Measurements from ENCODE around the gene IVL.

The IVL gene

DNA sequence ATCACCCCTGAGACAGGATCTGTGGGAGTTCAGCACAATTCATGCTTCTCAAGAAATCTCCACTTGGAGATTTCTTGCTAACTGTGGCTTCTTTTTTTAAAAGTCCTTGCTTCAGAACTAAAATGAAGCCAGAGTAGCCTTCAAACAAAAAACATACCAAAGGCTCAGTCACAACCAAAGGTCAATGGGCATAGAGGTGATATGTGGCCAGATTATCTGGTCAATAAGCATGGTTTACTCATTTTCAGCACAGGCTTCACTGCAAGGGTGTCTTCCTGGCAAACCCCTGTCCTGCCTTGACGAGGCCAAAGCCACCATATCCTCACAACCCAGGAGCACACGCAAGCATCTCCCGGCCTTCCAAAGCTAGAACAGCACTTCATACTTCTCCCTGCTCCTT is 50.9 kb downstream of the IVL start:
- no peak for DNase-seq
- peaks cover 2% of the 10 kb centered on the region for H3K27me3 Mint-ChIP-seq (ENCODE audit: low read depth, poor library complexity)

DNA sequence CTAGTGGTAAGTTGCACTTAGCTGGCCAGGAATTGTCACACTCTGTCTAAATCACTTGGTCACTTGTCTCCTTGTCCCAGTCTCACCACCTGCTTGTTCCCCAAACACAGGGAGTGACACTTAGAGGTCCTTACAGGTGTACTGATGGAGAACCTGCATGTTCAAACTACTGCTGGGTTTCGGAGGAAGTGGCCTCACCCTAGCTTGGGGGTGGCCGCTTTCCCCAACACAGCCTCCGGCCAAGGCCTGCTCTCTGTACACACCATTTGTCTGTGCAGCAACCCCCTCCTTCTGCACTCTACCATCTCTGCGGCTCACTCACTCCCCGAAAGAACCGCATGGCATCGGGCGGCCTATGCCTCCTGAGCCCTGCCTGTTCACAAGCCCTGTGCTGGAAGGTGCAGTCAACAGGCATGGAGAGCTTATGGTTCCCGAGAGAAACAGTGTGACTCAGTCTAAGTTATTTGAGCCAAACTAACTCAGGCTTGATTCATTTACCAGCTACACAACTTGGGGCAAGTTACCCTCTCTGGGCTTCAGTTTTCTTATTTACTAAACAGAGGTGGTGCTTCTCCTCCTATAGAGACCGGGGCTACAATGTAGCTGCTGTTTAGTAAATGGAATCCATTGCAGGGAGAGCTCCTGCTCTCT is 51.6 kb downstream of the IVL start:
- Mint-ChIP-seq H3K27me3 (ENCODE audit: low read depth, poor library complexity) (no peaks in the 10 kb centered on the region), H3K9me3 (peaks cover 27% of the 10 kb centered on the region), H3K36me3 (ENCODE audit: low read depth) (no peaks in the 10 kb centered on the region), H3K4me3 (no peak overlapping the region), H3K4me1 (no peaks in the 10 kb centered on the region), H3K27ac (no peak overlapping the region)
- TF ChIP-seq, protein P1, sequence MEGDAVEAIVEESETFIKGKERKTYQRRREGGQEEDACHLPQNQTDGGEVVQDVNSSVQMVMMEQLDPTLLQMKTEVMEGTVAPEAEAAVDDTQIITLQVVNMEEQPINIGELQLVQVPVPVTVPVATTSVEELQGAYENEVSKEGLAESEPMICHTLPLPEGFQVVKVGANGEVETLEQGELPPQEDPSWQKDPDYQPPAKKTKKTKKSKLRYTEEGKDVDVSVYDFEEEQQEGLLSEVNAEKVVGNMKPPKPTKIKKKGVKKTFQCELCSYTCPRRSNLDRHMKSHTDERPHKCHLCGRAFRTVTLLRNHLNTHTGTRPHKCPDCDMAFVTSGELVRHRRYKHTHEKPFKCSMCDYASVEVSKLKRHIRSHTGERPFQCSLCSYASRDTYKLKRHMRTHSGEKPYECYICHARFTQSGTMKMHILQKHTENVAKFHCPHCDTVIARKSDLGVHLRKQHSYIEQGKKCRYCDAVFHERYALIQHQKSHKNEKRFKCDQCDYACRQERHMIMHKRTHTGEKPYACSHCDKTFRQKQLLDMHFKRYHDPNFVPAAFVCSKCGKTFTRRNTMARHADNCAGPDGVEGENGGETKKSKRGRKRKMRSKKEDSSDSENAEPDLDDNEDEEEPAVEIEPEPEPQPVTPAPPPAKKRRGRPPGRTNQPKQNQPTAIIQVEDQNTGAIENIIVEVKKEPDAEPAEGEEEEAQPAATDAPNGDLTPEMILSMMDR (IDR thresholded peaks at IDR 0.05), result no peak
- no peak for DNase-seq

More for the DNA sequence above, 50.9 kb downstream of the IVL start:
- Mint-ChIP-seq H3K27ac (no peak overlapping the region), H3K36me3 (ENCODE audit: low read depth) (no peaks in the 10 kb centered on the region), H3K4me3 (no peak overlapping the region), H3K4me1 (no peaks in the 10 kb centered on the region), H3K9me3 (peaks cover 30% of the 10 kb centered on the region)
- TF ChIP-seq, protein P1 (IDR thresholded peaks at IDR 0.05), result no peak

DNA sequence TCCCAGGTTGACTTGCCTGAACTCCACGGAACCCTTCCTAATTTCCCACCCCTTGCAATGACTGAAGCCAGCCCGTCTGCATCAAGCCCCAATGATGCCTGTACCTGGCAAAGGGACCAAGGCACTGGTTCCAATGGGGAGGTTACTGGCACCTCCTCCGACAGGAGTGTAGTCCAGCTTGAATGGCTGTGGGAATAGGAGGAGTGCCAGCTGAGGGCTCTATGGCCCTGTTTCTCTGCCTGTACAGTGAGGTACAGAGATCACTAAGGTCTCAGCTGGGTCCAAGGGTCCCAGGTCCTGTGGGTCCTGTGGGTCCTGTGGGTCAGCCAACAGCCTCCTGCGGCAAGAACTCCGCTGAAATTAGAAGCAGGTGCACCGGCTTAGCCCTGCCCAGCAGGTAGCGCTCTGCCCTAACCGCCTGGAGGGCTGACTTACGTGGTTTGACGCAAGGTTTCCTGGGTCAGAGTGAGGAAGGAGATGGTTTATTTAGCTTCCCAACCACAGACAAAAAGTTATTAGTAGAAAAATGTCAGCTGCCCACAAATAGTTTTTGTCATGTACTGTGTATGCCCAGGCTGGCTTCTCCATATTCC is 52.2 kb downstream of the IVL start:
- H3K36me3 Mint-ChIP-seq (ENCODE audit: low read depth), result no peaks in the 10 kb centered on the region
- TF ChIP-seq, protein P1 (IDR thresholded peaks at IDR 0.05), result no peak
- no peak overlapping the region for H3K27ac Mint-ChIP-seq
- no peaks in the 10 kb centered on the region for H3K27me3 Mint-ChIP-seq (ENCODE audit: low read depth, poor library complexity)
- no peaks in the 10 kb centered on the region for H3K4me1 Mint-ChIP-seq
- H3K9me3 Mint-ChIP-seq, result peaks cover 33% of the 10 kb centered on the region
- H3K4me3 Mint-ChIP-seq, result no peak overlapping the region
- DNase-seq, result no peak

All from nephron progenitor cell (in vitro differentiated cells).